Spleen (tissue), 11 donors: ENCODE data around the gene PEX11A. TPM values are rescaled to one million over a fixed set of nuclear protein-coding genes. Genes with fewer than 3 reads are reported as not detected.

ENCODE experiments used
- DNase-seq: peaks from one replicate; pipeline ENCODE4 v3.0.0-alpha.2; 2020
- H3K27ac ChIP-seq, 8 donors: fragments of 200-600 bp; sonication (generic) in 7 of 8; 1 replicate in 4 of 8; 2 replicates in 4 of 8; pipeline versions ENCODE4 v1.5.0 to v1.8.0; 2016 to 2021; ENCODE audit warnings: inconsistent platforms in 4 of 8, mild to moderate bottlenecking in 4 of 8, moderate library complexity in 1 of 8
- H3K27me3 ChIP-seq, 7 donors: fragments of 200-600 bp; sonication (generic) in 6 of 7; replicated peaks in 1 of 7; 1 replicate in 4 of 7; 2 replicates in 3 of 7; pipeline versions ENCODE4 v1.5.0 to v1.8.0; 2016 to 2021; ENCODE audit warnings: inconsistent platforms in 3 of 7, mild to moderate bottlenecking in 1 of 7
- H3K36me3 ChIP-seq, 6 donors: fragments of 200-600 bp; sonication (generic) in 5 of 6; 1 replicate in 4 of 6; 2 replicates in 2 of 6; pipeline versions ENCODE4 v1.5.0 to v1.8.0; 2016 to 2021; ENCODE audit warnings: inconsistent platforms in 2 of 6
- H3K4me1 ChIP-seq, 6 donors: fragments of 200-600 bp; sonication (generic) in 5 of 6; 1 replicate in 3 of 6; 2 replicates in 3 of 6; pipeline versions ENCODE4 v1.5.0 to v1.8.0; 2016 to 2021; ENCODE audit warnings: inconsistent platforms in 3 of 6
- H3K4me3 ChIP-seq, 8 donors: fragments of 200-600 bp; sonication (generic) in 7 of 8; 1 replicate in 4 of 8; 2 replicates in 4 of 8; pipeline versions ENCODE4 v1.5.0 to v1.8.0; 2016 to 2021; ENCODE audit warnings: inconsistent platforms in 4 of 8, mild to moderate bottlenecking in 4 of 8, moderate library complexity in 2 of 8
- H3K9me3 ChIP-seq, 8 donors: fragments of 200-600 bp; sonication (generic) in 7 of 8; 1 replicate in 4 of 8; 2 replicates in 4 of 8; pipeline versions ENCODE4 v1.5.0 to v1.8.0; 2016 to 2021; ENCODE audit warnings: inconsistent platforms in 4 of 8
- CTCF ChIP-seq, 11 experiments: fragments of 200-600 bp in 7 of 11; fragments of 450-650 bp in 4 of 11; sonication (generic) in 4 of 11; IDR thresholded peaks in 8 of 11; conservative IDR thresholded peaks in 3 of 11; 1 replicate in 7 of 11; 2 replicates in 4 of 11; pipeline versions ENCODE4 v1.4.0 to v1.8.0; 2016 to 2021; ENCODE audit warnings: antibody characterized with exemption in 11 of 11, inconsistent platforms in 4 of 11, mild to moderate bottlenecking in 1 of 11
- POLR2A ChIP-seq, 3 donors: fragments of 450-650 bp; IDR thresholded peaks; one replicate each; pipeline ENCODE4 v1.5.1; 2017; ENCODE audit warnings: antibody characterized with exemption in 3 of 3, mild to moderate bottlenecking in 1 of 3
- POLR2AphosphoS5 ChIP-seq, 3 donors: sonication (generic); formaldehyde crosslinking; IDR thresholded peaks; one replicate each; pipeline ENCODE4 v1.5.1; 2017; ENCODE audit warnings: antibody characterized with exemption in 3 of 3
- WGBS, 5 donors: extraction: QIAGEN DNeasy Blood & Tissue Kit in 3 of 5; methylation state at CpG; one replicate each; pipeline versions ENCODE4 v1.1.5 to v1.1.7; 2013 to 2018; 5-methylcytosine and 5-hydroxymethylcytosine counted together
- intact Hi-C: fragments of 100-400 bp; cut with DNase I; formaldehyde crosslinking; loops from one replicate; pipeline ENCODE4 v1.15.0; 2023; ENCODE audit warnings: low total_unique reads
- polyA plus RNA-seq, 3 donors: library from polyadenylated mRNA; stranded (reverse); fragments of 200-250 nt; gene quantifications; one replicate each; pipeline ENCODE4 v1.2.1, GENCODE V29; 2013
- total RNA-seq, 7 donors: library from RNA; depleted of rRNA in 3 of 7; stranded (reverse); fragments of >200 nt in 3 of 7; fragmentation: NEBNext Ultra II Directional in 4 of 7; extraction: Animal tissue kit (Norgen Biotek cat#: 25700) in 4 of 7; gene quantifications; one replicate each; pipeline versions ENCODE4 v1.1.0 to v1.2.1, GENCODE V29; 2016 to 2021
- donor health status: healthy with polysubstance abuse.
- donor health status: DM: no; HTN: no; CAD: no; lungs with moderate emphysema.
- donor health status: DM: no; HTN: no; CAD: no.
- donor health status: Bipolar disorder and iron deficiency.
- donor health status: healthy.
- donor health status: DM: no; HTN: no; CAD: no.
- donor health status: DM: yes; HTN: yes; CAD: no.

The PEX11A gene
- total and polyA plus RNA-seq, 10 donors: 1.9 to 6.1 (median 3.6) TPM

GRCh38 chr15:89673165-89673512 lies 17.4 kb downstream of the PEX11A start:
- H3K9me3 ChIP-seq: no peaks in the 10 kb centered on the region
- WGBS, 5 donors: 67 to 82% (median 76%) methylated on average over 4 to 12 of the region's 12 CpGs
- H3K27me3 ChIP-seq: no peaks in the 10 kb centered on the region
- intact Hi-C loops: no loop called here
- no peak for DNase-seq
- no peak overlapping the region for H3K27ac ChIP-seq
- no peak overlapping the region for H3K4me3 ChIP-seq
- no peaks in the 10 kb centered on the region for H3K36me3 ChIP-seq
- H3K4me1 ChIP-seq: no peaks in the 10 kb centered on the region
- TF ChIP-seq POLR2AphosphoS5 (IDR thresholded peaks at IDR 0.05) (no peak), POLR2A (IDR thresholded peaks at IDR 0.05) (no peak), CTCF (IDR thresholded peaks at IDR 0.05 in 8 of 11, conservative IDR thresholded peaks at IDR 0.05 in 3 of 11) (peak in 6 of 11 experiments; percentile 10 to 46 (median 27))

- Histone ChIP-seq H3K27ac (no peak overlapping the region), H3K4me1 (no peaks in the 10 kb centered on the region), H3K4me3 (no peak overlapping the region), H3K9me3 (no peaks in the 10 kb centered on the region), H3K27me3 (no peaks in the 10 kb centered on the region), H3K36me3 (no peaks in the 10 kb centered on the region)
- 86 to 97% (median 92%) methylated on average over 11 to 12 of the region's 12 CpGs for WGBS, 5 donors
- intact Hi-C loops: no loop called here
- no peak for TF ChIP-seq POLR2A (IDR thresholded peaks at IDR 0.05)
- TF ChIP-seq CTCF (IDR thresholded peaks at IDR 0.05 in 8 of 11, conservative IDR thresholded peaks at IDR 0.05 in 3 of 11): no peak
- no peak for TF ChIP-seq POLR2AphosphoS5 (IDR thresholded peaks at IDR 0.05)
- DNase-seq: no peak
Measured at GRCh38 chr15:89672221-89673164, 18.1 kb downstream of the PEX11A start.

DNA sequence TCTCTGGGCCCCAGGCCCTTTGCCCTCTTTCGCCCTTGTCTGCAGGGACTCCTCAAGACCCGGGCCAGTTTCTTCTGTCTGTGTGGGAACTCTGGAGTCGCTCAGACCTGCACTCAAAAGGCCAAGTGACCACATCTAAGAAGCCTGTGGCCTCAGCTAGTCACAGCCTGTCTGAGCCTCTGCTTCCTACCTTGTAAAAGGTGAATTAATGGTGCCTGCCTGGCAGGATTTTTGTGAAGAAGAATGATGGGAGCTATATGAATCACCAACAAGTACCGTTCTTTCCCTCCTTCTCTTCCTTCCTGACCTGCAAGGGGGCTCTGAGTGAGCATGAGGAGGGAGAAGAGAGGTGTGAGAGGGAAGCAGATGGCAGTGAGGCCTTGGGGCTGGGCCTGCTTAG lies 18.9 kb downstream of the PEX11A start:
- no peak for DNase-seq
- Histone ChIP-seq H3K36me3 (no peaks in the 10 kb centered on the region), H3K4me3 (no peak overlapping the region), H3K27ac (no peak overlapping the region), H3K4me1 (no peaks in the 10 kb centered on the region), H3K9me3 (no peaks in the 10 kb centered on the region), H3K27me3 (peaks cover 0 to 3% (median 0%) of the 10 kb centered on the region in 7 donors)
- TF ChIP-seq POLR2AphosphoS5 (IDR thresholded peaks at IDR 0.05) (no peak), POLR2A (IDR thresholded peaks at IDR 0.05) (no peak), CTCF (IDR thresholded peaks at IDR 0.05 in 8 of 11, conservative IDR thresholded peaks at IDR 0.05 in 3 of 11) (no peak)
- 42 to 63% (median 49%) methylated on average over 3 to 4 of the region's 4 CpGs for WGBS, 5 donors
- intact Hi-C loops: no loop called here

- intact Hi-C loops: no loop called here
- 80 to 94% (median 88%) methylated on average over 10 to 12 of the region's 12 CpGs for WGBS, 5 donors
- DNase-seq: no peak
- Histone ChIP-seq H3K4me1 (peaks cover 0 to 2% (median under 1%) of the 10 kb centered on the region in 6 donors), H3K27me3 (peaks cover 0 to 10% (median 1%) of the 10 kb centered on the region in 7 donors), H3K4me3 (no peak overlapping the region), H3K27ac (no peak overlapping the region), H3K36me3 (no peaks in the 10 kb centered on the region), H3K9me3 (no peaks in the 10 kb centered on the region)
- TF ChIP-seq POLR2AphosphoS5 (IDR thresholded peaks at IDR 0.05): no peak
- TF ChIP-seq POLR2A (IDR thresholded peaks at IDR 0.05): no peak
- no peak for TF ChIP-seq CTCF (IDR thresholded peaks at IDR 0.05 in 8 of 11, conservative IDR thresholded peaks at IDR 0.05 in 3 of 11)
Measured at GRCh38 chr15:89670971-89671560, 19.5 kb downstream of the PEX11A start.
